K562 (cell line): Measurements from ENCODE around the gene ABHD16B. TPM values are rescaled to one million over a fixed set of nuclear protein-coding genes. Genes with fewer than 3 reads are reported as not detected.

Experiments used
- ATAC-seq: fragments of 200-7000 bp; cut with Tn5 transposase; 3 replicates; pipeline ENCODE4 v1.9.1; 2020; ENCODE audit warnings: moderate library complexity
- BruUV-seq: library from RNA; stranded (reverse); fragments of 400-500 nt; replicated peaks from 2 replicates; lab custom pipeline; 2021; lab: Mats Ljungman, UMichigan
- CTCF ChIA-PET: fragments of 300-600 bp; formaldehyde crosslinking; extraction: SDS; loops from one replicate; lab custom pipeline; 2021; ENCODE audit warnings: low intra/inter-chr PET ratio; lab: Yijun Ruan, JAX
- POLR2A ChIA-PET: fragments of 300-600, 350-650 bp; sonication (Branson Sonifier 250); formaldehyde crosslinking; extraction: SDS; loops from one replicate; lab custom pipeline; 2021; ENCODE audit warnings: antibody characterized with exemption, inconsistent platforms; lab: Yijun Ruan, JAX
- DNase-seq, 4 experiments: peaks; one replicate each; pipeline versions ENCODE4 v3.0.0 to v3.0.0-alpha.2; 2011 to 2018; ENCODE audit warnings: low spot score in 3 of 4, mixed read lengths in 3 of 4; ENCODE audit errors: extremely low read depth in 1 of 4
- FAIRE-seq: peaks from 2 replicates; lab custom pipeline; 2011; peaks lifted over from hg19 to GRCh38; lab: Jason Lieb, UNC
- H2AFZ ChIP-seq: 2 replicates; pipeline ENCODE4 v1.6.0; 2011; ENCODE audit warnings: low read depth, low read length, control low read depth, inconsistent platforms
- H3K27ac ChIP-seq: fragments of 200-600 bp; 3 replicates; pipeline ENCODE4 v1.8.0; 2011; ENCODE audit warnings: low read depth, mild to moderate bottlenecking, control low read depth, inconsistent platforms, low read length, moderate library complexity, mixed read lengths; ENCODE audit errors: extremely low read depth
- H3K27me3 ChIP-seq, 2 experiments: fragments of 300-600 bp in 1 of 2; 2 replicates in 1 of 2; 3 replicates in 1 of 2; pipeline versions ENCODE4 v1.6.0 to v1.8.0; 2011; ENCODE audit warnings: inconsistent platforms in 2 of 2, low read length in 2 of 2, mild to moderate bottlenecking in 1 of 2, mixed read lengths in 1 of 2, moderate library complexity in 1 of 2; ENCODE audit not compliant: control insufficient read depth in 2 of 2, insufficient read depth in 2 of 2
- H3K36me3 ChIP-seq: fragments of 300-600 bp; 3 replicates; pipeline ENCODE4 v1.8.0; 2011; ENCODE audit warnings: mild to moderate bottlenecking, low read length, inconsistent platforms; ENCODE audit not compliant: control insufficient read depth, insufficient read depth
- H3K4me1 ChIP-seq, 2 experiments: fragments of 200-600 bp in 1 of 2; replicated peaks in 1 of 2; 2 replicates in 1 of 2; 3 replicates in 1 of 2; pipeline versions ENCODE4 v1.5.1 to v1.8.0; 2011; ENCODE audit warnings: inconsistent platforms in 2 of 2, low read length in 2 of 2, mild to moderate bottlenecking in 1 of 2, mixed read lengths in 1 of 2, moderate library complexity in 1 of 2; ENCODE audit not compliant: control insufficient read depth in 2 of 2, insufficient read depth in 2 of 2
- H3K4me2 ChIP-seq: 2 replicates; pipeline ENCODE4 v1.6.1; 2011; ENCODE audit warnings: low read length, control low read depth, inconsistent platforms, mixed read lengths; ENCODE audit not compliant: insufficient read depth
- H3K4me3 ChIP-seq: fragments of 200-600 bp; sonication (generic), shearing (Covaris generic); 2 replicates; pipeline ENCODE4 v1.5.1; 2016; ENCODE audit warnings: control low read depth, inconsistent platforms
- H3K79me2 ChIP-seq: fragments of 200-600 bp; 3 replicates; pipeline ENCODE4 v1.8.0; 2011; ENCODE audit warnings: low read length, inconsistent platforms; ENCODE audit not compliant: control insufficient read depth, insufficient read depth
- H3K9ac ChIP-seq, 2 experiments: 2 replicates each; pipeline versions ENCODE4 v1.6.0 to v1.6.1; 2011; ENCODE audit warnings: low read depth in 2 of 2, low read length in 2 of 2, control low read depth in 1 of 2, inconsistent platforms in 1 of 2, mild to moderate bottlenecking in 1 of 2, mixed read lengths in 1 of 2; ENCODE audit not compliant: insufficient read depth in 1 of 2
- H3K9me1 ChIP-seq: one replicate; pipeline ENCODE4 v1.6.0; 2011; ENCODE audit warnings: inconsistent platforms, mild to moderate bottlenecking, low read length, moderate library complexity; ENCODE audit not compliant: control insufficient read depth, insufficient read depth
- H3K9me3 ChIP-seq: replicated peaks from 2 replicates; pipeline ENCODE4 v1.5.1; 2011; ENCODE audit warnings: low read depth, low read length, inconsistent platforms; ENCODE audit not compliant: control insufficient read depth, insufficient read depth
- H4K20me1 ChIP-seq: replicated peaks from 2 replicates; pipeline ENCODE4 v1.6.1; 2011; ENCODE audit warnings: low read length, inconsistent platforms, mixed read lengths; ENCODE audit not compliant: control insufficient read depth, insufficient read depth
- CUX1 ChIP-seq: fragments of 200-800 bp; sonication (Bioruptor generic); IDR thresholded peaks from 2 replicates; pipeline ENCODE4 v1.6.1; 2016; ENCODE audit warnings: missing genetic modification characterization, missing compliant biosample characterization
- DDX20 ChIP-seq: fragments of 450-650 bp; IDR thresholded peaks from 2 replicates; pipeline ENCODE4 v1.6.1; 2016; ENCODE audit warnings: missing genetic modification characterization, low read depth, mild to moderate bottlenecking, missing compliant biosample characterization, moderate library complexity
- NR3C1 ChIP-seq: sonication (generic); formaldehyde crosslinking; IDR thresholded peaks from 2 replicates; pipeline ENCODE4 v1.8.1; 2022; ENCODE audit warnings: missing genetic modification reagents
- RFX7 ChIP-seq: fragments of 250-450 bp; sonication (Bioruptor Pico); IDR thresholded peaks from 2 replicates; pipeline ENCODE4 v1.5.1; 2021; ENCODE audit warnings: mild to moderate bottlenecking
- SMC3 ChIP-seq: conservative IDR thresholded peaks from 2 replicates; pipeline ENCODE4 v1.6.1; 2011; ENCODE audit warnings: low read depth, low read length, improper control_type of control experiment; ENCODE audit not compliant: insufficient read depth
- SNRNP70 ChIP-seq: fragments of 200-400 bp; formaldehyde crosslinking; optimal IDR thresholded peaks from 2 replicates; pipeline ENCODE3; 2017; ENCODE audit warnings: low read depth, low read length
- WGBS: fragments of 100-300 bp; shearing (Covaris generic); methylation state at CpG from one replicate; pipeline ENCODE4 v1.1.6; 2016; ENCODE audit warnings: low coverage, mixed read lengths; ENCODE audit not compliant: insufficient coverage; ENCODE audit errors: missing lambda C conversion rate; 5-methylcytosine and 5-hydroxymethylcytosine counted together
- in situ Hi-C: fragments of 300-500 bp; cut with MboI; formaldehyde crosslinking; loops from 4 replicates; pipeline ENCODE4 v1.15.0; 2018; ENCODE audit warnings: inconsistent platforms, mixed read lengths
- intact Hi-C: fragments of 100-400 bp; cut with micrococcal nuclease; formaldehyde crosslinking; loops from 2 replicates; pipeline ENCODE4 v1.14.2; 2022
- polyA plus RNA-seq, 8 experiments: library from polyadenylated mRNA; depleted of rRNA in 4 of 8; stranded (reverse) in 5 of 8; unstranded in 3 of 8; fragments of >200 nt; fragmentation: Nextera tagmentation in 2 of 8; fragmentation: Illumina TruSeq in 1 of 8; extraction: Ambion mirVana in 2 of 8; extraction: Trizol in 1 of 8; gene quantifications; 2 replicates each; pipeline versions ENCODE4 v1.2.1 to v1.2.3, GENCODE V29; 2011 to 2014; ENCODE audit warnings: inconsistent platforms in 1 of 8, missing spikeins in 1 of 8
- total RNA-seq, 7 experiments: library from RNA; depleted of rRNA in 6 of 7; stranded (reverse); fragments of >200 nt in 6 of 7; fragmentation: Illumina TruSeq in 2 of 7; extraction: Trizol in 2 of 7; gene quantifications; 2 replicates each; pipeline versions ENCODE4 v1.2.1 to v1.2.3, GENCODE V29; 2011 to 2021; ENCODE audit warnings: low replicate concordance in 1 of 7

The ABHD16B gene
- total and polyA plus RNA-seq, 9 of the 15 experiments (the other 6 are each of a cell fraction or from before 2014, with no cell fraction given): not detected

DNA sequence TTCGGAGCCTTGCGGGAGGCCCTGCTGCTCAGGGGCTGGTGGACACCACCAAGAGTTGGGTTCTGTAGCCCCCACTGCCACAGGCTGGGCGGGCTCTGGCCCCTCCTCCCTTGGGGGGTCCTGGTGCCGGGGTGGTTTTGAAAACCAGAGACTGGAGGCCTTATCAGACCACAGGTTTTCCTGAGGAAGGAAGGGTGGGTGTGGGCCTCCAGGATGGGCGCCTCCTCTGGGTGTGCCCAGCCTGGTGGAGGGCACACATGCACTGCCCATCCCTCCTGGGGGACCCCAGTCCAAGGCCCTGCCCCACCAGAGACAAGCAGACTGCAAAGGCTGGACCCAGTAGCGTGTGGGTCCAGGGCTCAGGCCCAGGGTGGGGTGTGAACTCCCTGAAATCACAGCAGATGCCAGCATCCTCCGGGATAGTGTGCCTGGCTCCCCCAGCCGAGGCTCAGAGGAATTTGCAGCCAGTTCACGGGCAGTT is 16.7 kb upstream of the ABHD16B start:
- no peaks in the 10 kb centered on the region for H3K27me3 ChIP-seq
- FAIRE-seq (no peak), DNase-seq (no peak), ATAC-seq (no peak)
- 57% methylated on average over 4 of the region's 9 CpGs for WGBS
- ChIA-PET CTCF (no interaction called here), POLR2A (no interaction called here)
- BruUV-seq: no TSS peak
- intact Hi-C loops: no loop called here
- H3K4me1 ChIP-seq: peaks cover 24 to 61% of the 10 kb centered on the region in 2 experiments
- no peak overlapping the region for H3K27ac ChIP-seq
- no peaks in the 10 kb centered on the region; the same call in 2 of the 3 replicates for H3K79me2 ChIP-seq
- no peaks in the 10 kb centered on the region for H3K9me3 ChIP-seq
- TF ChIP-seq CUX1 (CRISPR knock-in tag) (no peak), SNRNP70 (no peak), SMC3 (no peak), RFX7 (CRISPR knock-in tag) (no peak), NR3C1 (CRISPR knock-in tag) (no peak), DDX20 (no peak)
- H3K4me3 ChIP-seq: no peak overlapping the region
- no peaks in the 10 kb centered on the region for H4K20me1 ChIP-seq
- peaks cover 2% of the 10 kb centered on the region for H3K9me1 ChIP-seq
- in situ Hi-C loops: no loop called here
- H3K4me2 ChIP-seq: no peak overlapping the region
- no peaks in the 10 kb centered on the region for H3K36me3 ChIP-seq
- no peak overlapping the region for H2AFZ ChIP-seq
- H3K9ac ChIP-seq: no peak overlapping the region
